Sigmoid colon (tissue), 4 donors: Measurements from ENCODE around the gene KRTAP22-2.

Experiments used
- POLR2AphosphoS5 ChIP-seq, 4 donors: sonication (generic); formaldehyde crosslinking; IDR thresholded peaks; one replicate each; pipeline ENCODE4 v1.6.1; 2017; ENCODE audit warnings: antibody characterized with exemption in 4 of 4
- TF ChIP-seq, protein P1 (sequence below), 4 experiments: fragments of 450-650 bp in 3 of 4; fragments of 200-600 bp in 1 of 4; IDR thresholded peaks; one replicate each; pipeline ENCODE4 v1.5.1; 2016 to 2019; ENCODE audit warnings: antibody characterized with exemption in 4 of 4, mild to moderate bottlenecking in 3 of 4, moderate library complexity in 2 of 4

DNA sequence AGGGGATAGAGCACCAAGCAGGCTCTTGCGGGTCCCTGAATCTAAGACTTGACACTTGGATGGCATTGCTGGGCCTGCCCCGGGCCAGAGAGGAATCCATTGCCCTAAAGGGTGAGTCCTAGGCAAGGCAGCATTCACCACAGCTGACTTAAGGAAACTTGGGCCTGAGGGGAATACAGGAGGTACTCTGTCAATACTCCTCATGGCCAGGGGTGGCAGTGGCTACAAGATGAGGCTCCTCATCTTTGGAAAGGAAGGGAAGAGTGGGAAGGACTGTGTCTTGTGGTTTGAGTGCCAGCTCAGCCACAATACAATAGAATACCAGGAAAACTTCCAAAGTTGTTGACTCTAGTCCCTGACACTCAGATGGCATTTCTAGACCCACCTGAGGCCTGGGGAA lies 15.8 kb upstream of the KRTAP22-2 start:
- TF ChIP-seq POLR2AphosphoS5 (IDR thresholded peaks at IDR 0.05) = no peak
- TF ChIP-seq, protein P1, sequence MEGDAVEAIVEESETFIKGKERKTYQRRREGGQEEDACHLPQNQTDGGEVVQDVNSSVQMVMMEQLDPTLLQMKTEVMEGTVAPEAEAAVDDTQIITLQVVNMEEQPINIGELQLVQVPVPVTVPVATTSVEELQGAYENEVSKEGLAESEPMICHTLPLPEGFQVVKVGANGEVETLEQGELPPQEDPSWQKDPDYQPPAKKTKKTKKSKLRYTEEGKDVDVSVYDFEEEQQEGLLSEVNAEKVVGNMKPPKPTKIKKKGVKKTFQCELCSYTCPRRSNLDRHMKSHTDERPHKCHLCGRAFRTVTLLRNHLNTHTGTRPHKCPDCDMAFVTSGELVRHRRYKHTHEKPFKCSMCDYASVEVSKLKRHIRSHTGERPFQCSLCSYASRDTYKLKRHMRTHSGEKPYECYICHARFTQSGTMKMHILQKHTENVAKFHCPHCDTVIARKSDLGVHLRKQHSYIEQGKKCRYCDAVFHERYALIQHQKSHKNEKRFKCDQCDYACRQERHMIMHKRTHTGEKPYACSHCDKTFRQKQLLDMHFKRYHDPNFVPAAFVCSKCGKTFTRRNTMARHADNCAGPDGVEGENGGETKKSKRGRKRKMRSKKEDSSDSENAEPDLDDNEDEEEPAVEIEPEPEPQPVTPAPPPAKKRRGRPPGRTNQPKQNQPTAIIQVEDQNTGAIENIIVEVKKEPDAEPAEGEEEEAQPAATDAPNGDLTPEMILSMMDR (IDR thresholded peaks at IDR 0.05) = no peak
